H9 (cell line): Measurements from ENCODE around the gene HCAR3. TPM values are rescaled to one million over a fixed set of nuclear protein-coding genes. Genes with fewer than 3 reads are reported as not detected.

ENCODE experiments used
- DNase-seq: peaks from one replicate; pipeline ENCODE4 v3.0.0-alpha.2; 2017
- H2AFZ ChIP-seq: one replicate; pipeline ENCODE4 v1.6.1; 2013; ENCODE audit warnings: mild to moderate bottlenecking, low read length, control low read depth, moderate library complexity
- H2AK5ac ChIP-seq: 2 replicates; pipeline ENCODE4 v1.6.1; 2013; ENCODE audit warnings: low read length, control low read depth, mixed read lengths; ENCODE audit not compliant: insufficient read length
- H2BK120ac ChIP-seq: one replicate; pipeline ENCODE4 v1.6.1; 2013; ENCODE audit warnings: low read depth, mild to moderate bottlenecking, low read length, control low read depth, inconsistent platforms; ENCODE audit not compliant: poor library complexity, severe bottlenecking
- H2BK12ac ChIP-seq: 2 replicates; pipeline ENCODE4 v1.6.1; 2013; ENCODE audit warnings: low read length, control low read depth, mixed read lengths, low read depth; ENCODE audit not compliant: insufficient read length
- H2BK15ac ChIP-seq: 2 replicates; pipeline ENCODE4 v1.6.1; 2013; ENCODE audit warnings: low read depth, low read length, control low read depth
- H2BK20ac ChIP-seq: one replicate; pipeline ENCODE4 v1.6.1; 2013; ENCODE audit warnings: low read depth, mild to moderate bottlenecking, low read length, control low read depth, inconsistent platforms; ENCODE audit not compliant: poor library complexity, severe bottlenecking
- H2BK5ac ChIP-seq: 2 replicates; pipeline ENCODE4 v1.6.1; 2013; ENCODE audit warnings: low read length, control low read depth, mixed read lengths; ENCODE audit not compliant: insufficient read length
- H3K14ac ChIP-seq: 2 replicates; pipeline ENCODE4 v1.6.1; 2013; ENCODE audit warnings: low read length, control low read depth; ENCODE audit not compliant: insufficient read depth
- H3K18ac ChIP-seq: 2 replicates; pipeline ENCODE4 v1.6.1; 2013; ENCODE audit warnings: low read depth, mild to moderate bottlenecking, mixed read lengths, low read length, control low read depth; ENCODE audit not compliant: insufficient read length
- H3K23ac ChIP-seq: 2 replicates; pipeline ENCODE4 v1.6.1; 2013; ENCODE audit warnings: low read length, control low read depth, mixed read lengths, low read depth; ENCODE audit not compliant: insufficient read length
- H3K23me2 ChIP-seq: 2 replicates; pipeline ENCODE4 v1.6.1; 2013; ENCODE audit warnings: low read depth, mild to moderate bottlenecking, mixed read lengths, low read length, control low read depth; ENCODE audit not compliant: insufficient read length, poor library complexity, severe bottlenecking
- H3K27ac ChIP-seq: 2 replicates; pipeline ENCODE4 v1.5.1; 2013; ENCODE audit warnings: low read length, control low read depth, mixed read lengths, low read depth; ENCODE audit not compliant: insufficient read length
- H3K27me3 ChIP-seq: 2 replicates; pipeline ENCODE4 v1.6.1; 2013; ENCODE audit warnings: low read length, control low read depth, inconsistent platforms; ENCODE audit not compliant: insufficient read depth
- H3K4ac ChIP-seq: 2 replicates; pipeline ENCODE4 v1.6.1; 2013; ENCODE audit warnings: low read depth, mild to moderate bottlenecking, control low read depth, inconsistent platforms, low read length, moderate library complexity
- H3K4me1 ChIP-seq: 2 replicates; pipeline ENCODE4 v1.6.1; 2013; ENCODE audit warnings: low read length, control low read depth, inconsistent platforms; ENCODE audit not compliant: insufficient read depth
- H3K4me2 ChIP-seq: 2 replicates; pipeline ENCODE4 v1.6.1; 2013; ENCODE audit warnings: low read length, control low read depth, mixed read lengths; ENCODE audit not compliant: insufficient read length, insufficient read depth
- H3K56ac ChIP-seq: 2 replicates; pipeline ENCODE4 v1.6.1; 2013; ENCODE audit warnings: low read depth, mild to moderate bottlenecking, mixed read lengths, low read length, control low read depth; ENCODE audit not compliant: insufficient read length
- H3K79me1 ChIP-seq: 2 replicates; pipeline ENCODE4 v1.6.1; 2013; ENCODE audit warnings: low read depth, mild to moderate bottlenecking, moderate library complexity, low read length, control low read depth, inconsistent platforms; ENCODE audit not compliant: insufficient read depth, poor library complexity, severe bottlenecking
- H3K79me2 ChIP-seq: 2 replicates; pipeline ENCODE4 v1.6.1; 2013; ENCODE audit warnings: low read length, control low read depth, inconsistent platforms; ENCODE audit not compliant: insufficient read depth
- H3K9ac ChIP-seq: 2 replicates; pipeline ENCODE4 v1.6.1; 2013; ENCODE audit warnings: low read length, control low read depth, mixed read lengths; ENCODE audit not compliant: insufficient read length; ENCODE audit errors: extremely low read depth
- H3K9me3 ChIP-seq: one replicate; pipeline ENCODE4 v1.6.1; 2013; ENCODE audit warnings: low read depth, low read length, inconsistent platforms; ENCODE audit not compliant: control insufficient read depth
- H3T11ph ChIP-seq: one replicate; pipeline ENCODE4 v1.6.1; 2013; ENCODE audit warnings: mild to moderate bottlenecking, low read length, control low read depth, inconsistent platforms
- H4K20me1 ChIP-seq: one replicate; pipeline ENCODE4 v1.6.1; 2013; ENCODE audit not compliant: control insufficient read depth, insufficient read length, insufficient read depth
- H4K5ac ChIP-seq: 2 replicates; pipeline ENCODE4 v1.6.1; 2013; ENCODE audit warnings: low read depth, mild to moderate bottlenecking, mixed read lengths, low read length, control low read depth; ENCODE audit not compliant: insufficient read length
- H4K8ac ChIP-seq: replicated peaks from 2 replicates; pipeline ENCODE4 v1.6.1; 2013; ENCODE audit warnings: low read length, control low read depth, mixed read lengths, low read depth; ENCODE audit not compliant: insufficient read length
- H4K91ac ChIP-seq: 2 replicates; pipeline ENCODE4 v1.6.1; 2013; ENCODE audit warnings: low read depth, mild to moderate bottlenecking, moderate library complexity, mixed read lengths, low read length, control low read depth; ENCODE audit not compliant: insufficient read length
- H3K27ac Mint-ChIP-seq, 3 experiments: 2 replicates in 2 of 3; 3 replicates in 1 of 3; pipeline ENCODE4 v1.8.0; 2020 to 2021; ENCODE audit warnings: mixed read lengths in 3 of 3, mild to moderate bottlenecking in 1 of 3, moderate library complexity in 1 of 3
- H3K27me3 Mint-ChIP-seq: 2 replicates; pipeline ENCODE4 v1.8.0; 2021; ENCODE audit warnings: low read depth, mild to moderate bottlenecking, moderate library complexity, mixed read lengths
- H3K36me3 Mint-ChIP-seq, 3 experiments: 2 replicates in 2 of 3; 3 replicates in 1 of 3; pipeline ENCODE4 v1.8.0; 2020 to 2021; ENCODE audit warnings: low read depth in 3 of 3, mixed read lengths in 3 of 3; ENCODE audit not compliant: insufficient read depth in 1 of 3
- H3K4me1 Mint-ChIP-seq, 2 experiments: 2 replicates each; pipeline ENCODE4 v1.8.0; 2020; ENCODE audit warnings: mixed read lengths in 2 of 2
- H3K4me3 Mint-ChIP-seq, 2 experiments: 2 replicates in 1 of 2; 3 replicates in 1 of 2; pipeline ENCODE4 v1.8.0; 2020 to 2021; ENCODE audit warnings: mild to moderate bottlenecking in 2 of 2, mixed read lengths in 2 of 2, moderate library complexity in 1 of 2
- H3K9me3 Mint-ChIP-seq, 2 experiments: 2 replicates in 1 of 2; 3 replicates in 1 of 2; pipeline ENCODE4 v1.8.0; 2020; ENCODE audit warnings: mild to moderate bottlenecking in 2 of 2, mixed read lengths in 2 of 2, moderate library complexity in 1 of 2
- WGBS: extraction: QIAGEN DNeasy Blood & Tissue Kit; methylation state at CpG from one replicate; pipeline ENCODE4 v1.1.7; 2013; ENCODE audit warnings: missing lambda C conversion rate, low lambda C conversion rate, mixed read lengths; ENCODE audit not compliant: insufficient read length; ENCODE audit errors: extremely low coverage; 5-methylcytosine and 5-hydroxymethylcytosine counted together
- total RNA-seq: library from RNA; stranded (reverse); gene quantifications from 2 replicates; pipeline ENCODE4 v1.2.1, GENCODE V29; 2021
- TF ChIP-seq, protein P1 (sequence below): fragments of 200-600 bp; sonication (generic); conservative IDR thresholded peaks from 3 replicates; pipeline ENCODE4 v1.8.0; 2021; ENCODE audit warnings: antibody characterized with exemption, mild to moderate bottlenecking

HCAR3 gene
- total RNA-seq, 1 experiment from 2014 or later: not detected

DNA sequence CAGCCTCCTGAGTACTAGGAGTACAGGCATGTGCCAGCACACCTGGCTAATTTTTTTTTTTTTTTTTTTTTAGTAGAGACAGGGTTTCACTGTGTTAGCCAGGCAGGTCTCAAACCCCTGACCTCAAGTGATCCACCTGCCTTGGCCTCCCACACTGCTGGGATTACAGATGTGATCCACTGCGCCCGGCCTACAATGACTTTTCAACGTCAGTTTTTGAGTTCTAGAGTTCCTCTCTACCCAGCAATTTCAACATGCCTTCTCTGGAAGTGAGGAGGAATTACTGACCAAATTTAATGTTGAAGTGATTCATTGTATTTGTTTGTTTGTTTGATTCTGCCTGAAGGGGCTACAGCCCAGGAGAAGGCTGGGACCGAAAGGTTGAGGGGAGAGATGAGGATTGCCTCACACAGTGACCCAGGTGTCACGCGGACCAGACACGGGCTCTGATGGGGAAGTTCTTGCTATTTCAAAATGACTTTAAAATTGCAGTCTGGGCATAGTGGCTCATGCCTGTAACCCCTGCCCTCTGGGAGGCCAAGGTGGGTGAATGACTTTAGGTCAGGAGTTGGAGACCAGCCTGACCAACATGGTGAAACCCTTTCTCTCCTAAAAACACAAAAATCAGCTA, 27.4 kb upstream of the HCAR3 start:
- H3K56ac ChIP-seq: no peak overlapping the region
- no peaks in the 10 kb centered on the region for H3K27me3 Mint-ChIP-seq
- H3K36me3 Mint-ChIP-seq: no peaks in the 10 kb centered on the region
- no peaks in the 10 kb centered on the region for H3K79me2 ChIP-seq
- no peaks in the 10 kb centered on the region for H3K9me3 ChIP-seq
- no peaks in the 10 kb centered on the region for H3K79me1 ChIP-seq
- H3K27ac ChIP-seq: no peak overlapping the region
- H2BK5ac ChIP-seq: no peak overlapping the region
- H4K8ac ChIP-seq: no peak overlapping the region
- no peak overlapping the region for H3K4me2 ChIP-seq
- no peak overlapping the region for H3K14ac ChIP-seq
- H2BK15ac ChIP-seq: no peak overlapping the region
- H3K4me1 Mint-ChIP-seq: no peaks in the 10 kb centered on the region
- H2BK20ac ChIP-seq: no peak overlapping the region
- H3K9ac ChIP-seq: no peak overlapping the region
- H4K5ac ChIP-seq: no peak overlapping the region
- no peaks in the 10 kb centered on the region for H3K4me1 ChIP-seq
- H3K9me3 Mint-ChIP-seq: peaks cover 0 to 3% of the 10 kb centered on the region in 2 experiments; a peak in 1 of 5 replicates
- H3K18ac ChIP-seq: no peak overlapping the region
- no peak overlapping the region for H3K4me3 Mint-ChIP-seq
- TF ChIP-seq, protein P1, sequence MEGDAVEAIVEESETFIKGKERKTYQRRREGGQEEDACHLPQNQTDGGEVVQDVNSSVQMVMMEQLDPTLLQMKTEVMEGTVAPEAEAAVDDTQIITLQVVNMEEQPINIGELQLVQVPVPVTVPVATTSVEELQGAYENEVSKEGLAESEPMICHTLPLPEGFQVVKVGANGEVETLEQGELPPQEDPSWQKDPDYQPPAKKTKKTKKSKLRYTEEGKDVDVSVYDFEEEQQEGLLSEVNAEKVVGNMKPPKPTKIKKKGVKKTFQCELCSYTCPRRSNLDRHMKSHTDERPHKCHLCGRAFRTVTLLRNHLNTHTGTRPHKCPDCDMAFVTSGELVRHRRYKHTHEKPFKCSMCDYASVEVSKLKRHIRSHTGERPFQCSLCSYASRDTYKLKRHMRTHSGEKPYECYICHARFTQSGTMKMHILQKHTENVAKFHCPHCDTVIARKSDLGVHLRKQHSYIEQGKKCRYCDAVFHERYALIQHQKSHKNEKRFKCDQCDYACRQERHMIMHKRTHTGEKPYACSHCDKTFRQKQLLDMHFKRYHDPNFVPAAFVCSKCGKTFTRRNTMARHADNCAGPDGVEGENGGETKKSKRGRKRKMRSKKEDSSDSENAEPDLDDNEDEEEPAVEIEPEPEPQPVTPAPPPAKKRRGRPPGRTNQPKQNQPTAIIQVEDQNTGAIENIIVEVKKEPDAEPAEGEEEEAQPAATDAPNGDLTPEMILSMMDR: no peak
- no peak overlapping the region for H3K27ac Mint-ChIP-seq
- no peak overlapping the region for H2AFZ ChIP-seq
- H3T11ph ChIP-seq: no peak overlapping the region
- no peak for DNase-seq
- H4K91ac ChIP-seq: no peak overlapping the region
- H3K27me3 ChIP-seq: no peaks in the 10 kb centered on the region
- H3K4ac ChIP-seq: no peak overlapping the region
- H4K20me1 ChIP-seq: no peaks in the 10 kb centered on the region
- H2BK12ac ChIP-seq: no peak overlapping the region
- H3K23me2 ChIP-seq: no peaks in the 10 kb centered on the region
- H2BK120ac ChIP-seq: no peak overlapping the region
- no peak overlapping the region for H3K23ac ChIP-seq
- WGBS: no CpG with 5 or more reads among the region's 7 CpGs
- H2AK5ac ChIP-seq: no peak overlapping the region
